ENCODE data around the gene RGS7. TPM values are rescaled to one million over a fixed set of nuclear protein-coding genes. Genes with fewer than 3 reads are reported as not detected.

The RGS7 gene
- total and polyA plus RNA-seq, 2 of the 8 experiments (the other 6 are each of a cell fraction or from before 2014, with no cell fraction given), result 1.6 to 3.0 TPM

GRCh38 chr1:241161188-241161689, 195.8 kb downstream of the RGS7 start:
- Histone ChIP-seq H4K5ac (ENCODE audit: insufficient read length, low read depth, low read length) (no peak overlapping the region), H2BK12ac (ENCODE audit: low read depth, low read length) (no peak overlapping the region), H3K4me2 (ENCODE audit: insufficient read depth in 1 of 2, low read depth in 2 of 2, low read length in 2 of 2) (no peak overlapping the region), H4K20me1 (replicated peaks in 1 of 2; ENCODE audit: control insufficient read depth in 1 of 2, insufficient read depth in 2 of 2, low read length in 2 of 2) (no peaks in the 10 kb centered on the region), H2BK5ac (ENCODE audit: low read depth, low read length) (no peak overlapping the region), H3K27me3 (replicated peaks in 1 of 4; ENCODE audit: control insufficient read depth in 3 of 4, extremely low read depth in 1 of 4, insufficient read depth in 3 of 4, low read length in 3 of 4) (no peaks in the 10 kb centered on the region), H2AK5ac (ENCODE audit: low read depth, low read length) (no peak overlapping the region), H3K4me3 (ENCODE audit: extremely low read depth in 1 of 4, insufficient read depth in 2 of 4, low read depth in 3 of 4, low read length in 4 of 4) (no peak overlapping the region), H2AFZ (ENCODE audit: low read length) (no peak overlapping the region), H3K27ac (ENCODE audit: low read depth, low read length) (no peak overlapping the region), H4K8ac (ENCODE audit: extremely low read depth, insufficient read depth, low read length) (no peak overlapping the region), H2BK20ac (ENCODE audit: low read length) (no peak overlapping the region), H3K4me1 (replicated peaks in 1 of 4; ENCODE audit: control insufficient read depth in 3 of 4, insufficient read depth in 4 of 4, low read length in 3 of 4) (peaks cover 0 to 12% (median 3%) of the 10 kb centered on the region in 4 experiments; a peak in 4 of 7 replicates), H2BK120ac (replicated peaks; ENCODE audit: low read depth, low read length) (no peak overlapping the region), H3K18ac (ENCODE audit: extremely low read depth, low read length) (no peak overlapping the region), H3K9me3 (ENCODE audit: insufficient read depth in 2 of 2, low read depth in 1 of 2, low read length in 1 of 2) (no peaks in the 10 kb centered on the region), H3K14ac (ENCODE audit: insufficient read length) (no peak overlapping the region), H4K91ac (replicated peaks; ENCODE audit: insufficient read length, low read length) (no peak overlapping the region), H3K79me2 (ENCODE audit: control insufficient read depth in 1 of 2, insufficient read depth in 2 of 2, low read length in 2 of 2) (no peaks in the 10 kb centered on the region), H3K79me1 (ENCODE audit: low read depth, low read length) (no peaks in the 10 kb centered on the region), H3K23ac (ENCODE audit: insufficient read length) (no peak overlapping the region), H3K4ac (replicated peaks; ENCODE audit: insufficient read length, low read depth, low read length) (no peak overlapping the region), H2BK15ac (ENCODE audit: low read length) (no peak overlapping the region), H3K56ac (replicated peaks; ENCODE audit: insufficient read length, low read depth, low read length) (no peak overlapping the region), H3K23me2 (ENCODE audit: low read depth, low read length) (no peaks in the 10 kb centered on the region), H3K36me3 (ENCODE audit: control insufficient read depth in 2 of 4, insufficient read depth in 4 of 4, low read length in 3 of 4) (no peaks in the 10 kb centered on the region), H3K9ac (replicated peaks in 1 of 4; ENCODE audit: extremely low read depth in 1 of 4, low read depth in 3 of 4, low read length in 3 of 4) (no peak overlapping the region)
- DNase-seq (ENCODE audit: low read depth in 1 of 2, low spot score in 2 of 2), result no peak
- no peak for FAIRE-seq
- ChIA-PET POLR2A (ENCODE audit: partially characterized antibody) (no interaction called here), CTCF (ENCODE audit: partially characterized antibody) (interaction anchor here (1.0 kb wide), 1 partner anchor 12 kb away, joined by 3 read pairs; no protein-coding TSS in a partner anchor)
- WGBS, 2 experiments (ENCODE audit: extremely low coverage in 1 of 2, insufficient coverage in 1 of 2, insufficient read length in 1 of 2, insufficient replicate concordance in 2 of 2, low coverage in 1 of 2, low lambda C conversion rate in 2 of 2, missing lambda C conversion rate in 1 of 2), result 85% methylated on average over 2 of the region's 2 CpGs; no CpG with 5 or more reads in 1 of the 2 experiments
- TF ChIP-seq SP2 (IDR thresholded peaks at IDR 0.05; ENCODE audit: low read length) (no peak), POU5F1 (IDR thresholded peaks at IDR 0.05; ENCODE audit: low read depth, low read length) (no peak)
